Renal cortical epithelial cell (primary cell): ENCODE data around the gene LAMB3. TPM values are rescaled to one million over a fixed set of nuclear protein-coding genes. Genes with fewer than 3 reads are reported as not detected.
A peak's percentile ranks its signal among the peaks of the same experiment; 100 is the strongest.
"Not testable (repeated sequence)": the region's sequence is repeated elsewhere in the genome, so short reads cannot be mapped to it uniquely, and the experiment has no call there.

ENCODE experiments used
- DNase-seq: peaks from one replicate; pipeline ENCODE4 v3.0.0-alpha.2; 2011; ENCODE audit warnings: low read depth
- total RNA-seq: library from RNA; depleted of rRNA; stranded (reverse); fragments of >200 nt; gene quantifications from 2 replicates; pipeline ENCODE4 v1.2.3, GENCODE V29; 2014

The LAMB3 gene
- 108 and 433 TPM in 2 replicates for total RNA-seq

GRCh38 chr1:209652121-209652735 lies at the start of gene LAMB3:
Gene LAMB3 (minus strand): TSS chr1:209652425. CDS start chr1:209650944, 1,481 bp downstream.
- DNase-seq = no peak

GRCh38 chr1:209700686-209701085 lies 48.5 kb upstream of the LAMB3 start:
- DNase-seq = not testable (repeated sequence)

DNA sequence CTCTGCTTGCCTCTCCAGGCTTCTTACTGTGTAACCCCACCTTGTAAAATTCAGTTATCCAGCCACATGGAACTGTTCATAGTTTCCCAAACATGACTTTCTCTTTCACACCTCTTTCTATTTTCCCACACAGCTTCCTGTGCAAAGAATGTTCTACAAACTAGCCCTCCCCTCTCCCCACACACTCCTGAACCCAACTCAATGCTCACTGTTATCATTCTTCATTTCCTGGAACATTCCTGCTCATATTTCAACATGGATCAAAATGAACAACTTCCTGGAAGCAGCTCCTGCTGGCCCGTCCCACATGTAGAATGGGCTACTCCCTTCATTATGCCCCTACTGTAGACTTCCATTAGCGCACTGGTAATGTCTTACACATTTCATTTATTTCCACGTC lies 44.9 kb upstream of the LAMB3 start:
- DNase-seq = no peak

- DNase-seq = no peak
These were observed 44.4 kb upstream of the LAMB3 start for GRCh38 chr1:209696673-209697072.

DNA sequence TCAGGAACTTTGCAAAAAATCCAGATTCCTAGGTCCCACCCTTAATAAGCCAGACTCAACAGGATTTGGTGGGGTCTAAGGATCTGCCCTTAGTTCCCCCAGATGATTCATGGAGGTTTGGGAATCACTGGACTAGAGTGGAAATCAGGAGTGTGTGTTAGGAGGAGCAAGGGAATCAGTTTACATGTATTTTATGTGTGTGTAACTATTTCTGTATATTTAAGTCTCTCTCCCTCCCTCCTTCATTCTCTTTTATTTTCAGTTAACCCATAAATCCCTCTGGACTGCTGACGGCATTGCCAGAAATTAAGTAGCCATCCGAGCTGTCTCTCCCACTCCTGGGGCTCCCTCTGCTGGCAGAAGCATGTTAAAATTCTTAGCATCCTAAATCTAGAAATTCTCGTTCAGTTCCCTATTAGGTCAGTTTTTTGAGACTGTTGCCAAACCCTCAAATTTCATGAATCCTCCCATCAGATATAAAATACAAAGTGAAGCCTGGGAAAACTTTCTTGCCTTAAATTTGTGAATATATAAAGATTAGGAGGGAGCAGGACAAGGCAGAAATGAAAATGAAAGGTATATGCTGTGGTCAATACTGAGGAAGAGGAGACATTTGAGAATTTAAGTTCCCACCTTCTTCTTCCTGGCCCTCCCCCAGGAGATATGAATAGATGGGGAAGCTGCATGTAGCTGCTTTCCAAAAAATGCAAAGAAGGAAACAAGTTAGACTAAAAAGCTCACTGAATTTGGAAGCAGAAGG lies 40.7 kb upstream of the LAMB3 start:
- peak; percentile 70 for DNase-seq

- no peak for DNase-seq
These were observed 40.1 kb upstream of the LAMB3 start for GRCh38 chr1:209692296-209692695.

GRCh38 chr1:209691237-209691636 lies 39.0 kb upstream of the LAMB3 start:
- DNase-seq = no peak

DNA sequence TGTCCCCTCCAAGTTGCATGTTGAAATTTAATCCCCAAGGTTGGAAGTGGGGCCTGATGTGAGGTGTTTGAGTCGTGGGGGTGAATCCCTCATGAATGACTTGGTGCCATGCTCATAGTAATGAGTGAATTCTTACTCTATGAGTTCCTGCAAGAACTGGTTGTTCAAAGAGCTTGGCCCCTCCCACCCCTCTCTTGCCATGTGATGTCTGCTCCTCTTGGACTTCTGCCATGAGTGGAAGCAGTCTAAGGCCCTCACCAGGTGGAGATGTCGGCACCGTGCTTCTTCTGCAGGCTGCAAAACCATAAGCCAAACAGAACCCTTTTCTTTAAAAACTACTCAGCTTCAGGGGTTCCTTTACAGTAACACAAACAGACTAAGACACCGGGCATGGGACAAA lies 37.3 kb upstream of the LAMB3 start:
- DNase-seq = peak; percentile 46

DNA sequence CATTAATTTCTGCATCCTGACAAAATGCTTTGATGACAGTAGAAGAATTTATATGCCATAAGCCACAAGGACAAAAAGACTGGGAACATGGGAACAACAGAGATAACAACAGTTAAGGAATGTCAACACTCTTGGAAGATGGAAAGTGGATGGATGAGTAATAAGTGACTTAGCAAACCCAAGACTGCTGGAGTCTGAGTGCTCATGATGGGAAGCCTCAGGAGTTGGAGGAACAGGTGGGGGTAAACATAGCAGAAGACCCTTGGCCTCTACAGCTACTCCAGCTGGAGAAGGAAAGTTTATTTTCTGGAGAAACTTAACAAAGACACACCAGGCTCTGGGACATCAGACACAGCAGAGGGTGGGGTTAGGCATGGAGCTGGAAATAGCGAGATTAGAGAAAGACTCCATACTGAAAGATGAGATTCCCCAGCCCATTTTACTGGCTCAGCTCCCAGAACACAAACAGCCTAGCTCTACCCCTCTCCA lies 36.6 kb upstream of the LAMB3 start:
- DNase-seq = peak; percentile 59

DNA sequence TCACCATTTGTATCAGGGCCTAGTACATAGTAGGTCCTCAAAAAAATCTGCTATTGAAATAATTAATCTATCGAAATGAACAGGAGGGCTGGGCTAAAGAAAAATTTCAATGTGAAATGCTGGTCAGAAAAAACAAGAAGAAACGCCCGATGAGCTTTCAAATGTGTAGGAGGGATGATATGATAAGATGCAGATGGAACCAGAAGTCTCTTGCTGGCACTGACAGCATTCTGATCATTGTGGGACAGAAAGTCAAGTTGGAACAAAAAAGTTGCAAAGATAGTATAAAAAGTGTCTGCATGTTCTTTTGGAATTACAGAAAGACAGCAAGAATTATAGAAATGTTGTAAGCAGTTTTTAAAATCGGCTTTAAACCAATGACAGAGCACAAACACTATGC lies 34.1 kb upstream of the LAMB3 start:
- no peak for DNase-seq

DNA sequence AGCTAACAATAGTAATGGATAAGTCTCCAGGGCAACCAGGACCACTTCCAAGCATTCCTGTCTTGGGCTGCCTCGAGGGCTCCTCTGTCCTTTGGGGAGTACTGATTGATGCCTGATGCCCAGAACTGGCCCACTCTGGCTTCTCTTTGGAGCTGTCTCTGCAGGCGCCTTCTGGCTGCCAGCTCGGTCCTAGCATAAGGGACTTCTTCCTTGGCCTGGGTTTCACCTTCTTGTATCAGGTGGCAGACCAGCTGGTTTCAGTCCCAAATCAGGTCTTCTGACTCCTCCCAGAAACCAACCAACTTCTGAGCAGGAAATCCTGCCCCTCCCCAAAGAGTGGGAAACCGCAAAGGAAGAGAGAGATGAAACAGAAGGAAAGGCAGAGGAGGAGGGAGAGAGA lies 33.6 kb upstream of the LAMB3 start:
- no peak for DNase-seq

DNA sequence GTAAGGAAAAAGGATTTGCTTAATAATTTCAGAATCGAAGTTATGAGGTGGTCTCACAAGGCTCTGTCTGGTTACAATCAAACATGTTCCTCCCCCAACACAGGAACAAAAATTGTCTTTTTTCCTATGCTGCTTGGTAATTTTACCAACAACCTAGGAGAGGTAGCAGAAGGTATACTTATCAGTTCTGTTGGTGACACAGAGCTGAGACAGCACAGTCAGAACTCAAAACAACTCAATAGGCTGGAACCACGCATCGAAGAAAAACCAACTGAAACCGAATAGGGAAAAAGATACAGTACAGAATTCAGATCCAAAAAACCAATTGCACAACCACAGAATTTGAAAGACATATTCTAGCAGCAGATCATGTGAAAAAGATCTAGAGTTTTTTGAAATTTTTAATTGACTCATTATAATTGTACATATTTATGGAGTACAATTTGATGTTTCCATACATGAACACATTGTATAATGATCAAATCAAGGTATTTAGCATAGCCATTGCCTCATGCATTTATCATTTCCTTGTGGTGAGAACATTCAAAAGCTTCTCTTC lies 26.8 kb upstream of the LAMB3 start:
- DNase-seq = no peak

DNA sequence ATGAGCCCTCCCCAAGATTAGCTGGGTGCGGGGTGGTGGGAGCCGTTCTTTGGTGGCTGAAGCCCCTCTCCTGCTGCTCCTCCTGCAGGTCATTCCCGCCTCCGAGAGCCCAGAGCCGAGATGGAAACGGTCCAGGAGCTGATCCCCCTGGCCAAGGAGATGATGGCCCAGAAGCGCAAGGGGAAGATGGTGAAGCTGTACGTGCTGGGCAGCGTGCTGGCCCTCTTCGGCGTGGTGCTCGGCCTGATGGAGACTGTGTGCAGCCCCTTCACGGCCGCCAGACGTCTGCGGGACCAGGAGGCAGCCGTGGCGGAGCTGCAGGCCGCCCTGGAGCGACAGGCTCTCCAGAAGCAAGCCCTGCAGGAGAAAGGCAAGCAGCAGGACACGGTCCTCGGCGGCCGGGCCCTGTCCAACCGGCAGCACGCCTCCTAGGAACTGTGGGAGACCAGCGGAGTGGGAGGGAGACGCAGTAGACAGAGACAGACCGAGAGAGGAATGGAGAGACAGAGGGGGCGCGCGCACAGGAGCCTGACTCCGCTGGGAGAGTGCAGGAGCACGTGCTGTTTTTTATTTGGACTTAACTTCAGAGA lies 23.4 kb upstream of the LAMB3 start:
- DNase-seq = no peak

GRCh38 chr1:209674957-209675564 lies 22.8 kb upstream of the LAMB3 start, which contains the start of gene G0S2:
Gene G0S2 (plus strand): TSS chr1:209675412. CDS start chr1:209675685, 273 bp downstream.
- peak; percentile 43 for DNase-seq

DNA sequence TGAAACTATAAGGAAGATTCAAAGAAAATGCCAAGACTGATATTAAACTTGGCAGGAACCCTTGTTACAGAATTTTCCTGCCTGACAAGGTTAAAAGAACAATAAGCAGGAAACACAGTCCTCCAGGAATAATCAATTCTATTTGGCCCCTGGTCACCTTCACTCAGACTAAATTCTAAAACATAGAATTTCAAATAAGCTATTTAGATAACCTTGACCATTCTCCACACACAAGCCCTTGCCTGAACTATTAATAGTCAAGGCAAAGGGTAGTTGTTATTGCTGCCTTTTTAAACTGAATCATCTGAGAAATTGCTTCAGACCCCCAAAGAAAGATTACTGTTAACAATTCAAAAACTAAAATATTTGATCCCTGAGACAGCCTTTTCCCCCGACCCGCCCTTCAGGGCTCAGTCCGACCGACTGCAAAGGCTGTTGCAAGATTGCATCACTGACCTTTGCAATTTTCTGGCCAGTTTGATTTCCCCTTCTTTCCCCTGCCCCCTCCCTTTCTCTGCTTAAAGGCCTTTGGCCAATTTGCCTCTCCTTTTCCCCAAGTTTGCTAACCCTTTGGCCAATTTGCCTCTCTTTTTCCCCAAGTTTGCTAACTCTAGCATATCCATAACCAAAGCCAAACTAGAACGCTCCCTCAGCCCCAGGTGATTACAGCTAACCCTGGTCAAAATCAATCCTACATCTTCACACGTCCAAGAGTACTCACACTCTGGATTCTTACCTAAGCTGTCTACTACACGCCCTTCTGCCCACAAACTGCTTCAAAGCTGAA lies 21.6 kb upstream of the LAMB3 start:
- DNase-seq = peak; percentile 41

DNA sequence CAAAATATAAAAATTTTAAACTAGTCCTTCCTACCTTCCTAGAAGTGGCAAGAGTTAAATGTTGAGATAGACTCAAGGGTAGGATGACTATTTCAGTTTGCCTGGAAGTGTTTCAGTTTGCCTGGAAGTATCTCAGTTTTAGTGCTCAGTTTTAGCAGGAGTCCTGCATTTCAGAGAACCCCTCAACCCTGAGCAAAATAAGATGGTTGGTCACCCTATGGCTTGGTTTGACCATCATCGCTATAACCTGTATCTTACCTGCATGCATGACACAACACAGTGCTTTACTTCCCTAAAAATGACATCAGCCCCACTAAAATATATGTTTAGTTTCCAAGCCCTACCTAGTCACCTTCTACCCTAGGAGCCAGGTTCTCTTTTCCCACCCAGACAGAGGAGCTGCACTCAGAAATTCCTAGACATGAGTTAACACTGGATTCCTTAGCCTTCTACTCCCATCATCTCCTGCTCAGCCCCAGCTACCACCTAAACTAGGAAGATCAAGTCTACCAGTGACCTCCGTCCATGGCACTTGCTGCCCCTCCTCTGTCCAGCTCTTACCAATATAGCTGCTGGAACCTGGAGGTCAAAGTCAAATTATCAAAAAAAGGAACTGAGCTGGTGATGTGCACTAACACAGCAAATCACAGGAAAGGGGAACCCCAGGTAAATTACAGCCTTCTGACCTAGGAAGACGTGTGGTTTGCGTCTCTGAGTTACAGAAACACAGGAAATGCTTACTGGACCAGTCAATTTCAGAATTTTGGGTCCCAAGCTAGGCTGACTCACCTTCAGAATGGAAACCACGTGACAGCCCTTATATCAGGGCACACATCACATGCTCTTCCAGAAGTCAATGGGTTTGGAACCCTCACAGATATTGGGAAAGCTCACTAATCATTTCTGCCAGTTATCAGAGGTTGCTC lies 20.7 kb upstream of the LAMB3 start:
- peak; percentile 69 for DNase-seq

DNA sequence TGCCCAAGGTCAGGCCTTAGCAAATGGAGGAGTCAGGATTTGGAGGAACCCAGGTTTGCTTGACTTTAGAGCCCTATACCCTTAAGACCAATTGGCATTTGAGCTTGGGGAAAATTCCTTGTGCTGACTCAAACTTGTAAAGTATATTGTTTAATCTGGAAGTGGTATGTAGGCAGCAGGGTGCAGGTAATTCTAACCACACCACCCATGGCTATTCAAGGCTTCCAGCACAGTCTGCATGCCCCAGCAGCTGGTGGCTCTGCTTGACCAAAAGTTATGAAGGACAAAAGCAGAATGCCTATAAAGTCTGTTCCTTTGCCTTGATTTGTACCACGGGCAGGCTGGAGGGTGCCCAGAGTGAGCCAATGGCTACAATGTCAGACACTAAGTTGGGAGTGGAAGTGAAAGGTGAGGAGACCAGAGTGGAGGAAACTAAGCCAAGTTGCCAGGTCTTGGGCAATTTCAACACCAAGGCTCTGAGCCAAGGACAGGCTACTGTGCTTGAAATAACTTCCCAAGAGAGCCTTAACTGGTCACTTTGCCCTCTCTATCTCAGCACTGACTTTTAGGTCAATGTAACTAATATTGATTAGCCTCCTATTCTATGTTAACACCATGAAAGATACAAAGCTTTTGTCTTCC lies 18.3 kb upstream of the LAMB3 start:
- DNase-seq = peak; percentile 19

DNA sequence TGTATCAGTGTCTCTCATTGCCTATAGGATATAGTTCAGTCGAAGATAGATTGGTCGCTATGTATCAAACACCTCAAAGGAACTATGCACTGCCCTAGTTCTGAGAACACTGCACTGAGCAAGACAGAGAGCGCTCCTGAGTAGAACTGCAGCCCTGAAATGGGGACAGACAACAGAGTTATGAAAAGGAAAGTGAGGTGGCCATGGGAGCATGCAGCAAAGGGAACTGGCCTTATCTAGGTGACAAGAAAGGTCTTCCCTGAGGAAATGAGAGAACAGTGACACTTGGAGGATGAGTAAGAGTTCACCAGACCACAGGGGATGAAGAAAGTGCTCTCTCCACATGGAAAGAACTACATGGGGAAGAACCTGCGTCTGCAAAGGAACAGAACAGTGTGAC lies 15.5 kb upstream of the LAMB3 start:
- DNase-seq = no peak

GRCh38 chr1:209667103-209667502 lies 14.9 kb upstream of the LAMB3 start:
- DNase-seq = peak; percentile 50

- DNase-seq = peak; percentile 79
These were observed 10.7 kb upstream of the LAMB3 start for GRCh38 chr1:209662879-209663327.
